Measurements from ENCODE around the gene RASSF5. TPM values are rescaled to one million over a fixed set of nuclear protein-coding genes. Genes with fewer than 3 reads are reported as not detected.

RASSF5 gene
- total and polyA plus RNA-seq, 3 donors from 2014 or later = 4.3 to 8.4 (median 5.9) TPM

- no peaks in the 10 kb centered on the region for H3K27me3 ChIP-seq
- no peak overlapping the region for H3K4me3 ChIP-seq
- 82 to 96% methylated on average over 4 of the region's 4 CpGs for WGBS, 2 donors
- no peaks in the 10 kb centered on the region for H3K4me1 ChIP-seq
- intact Hi-C loops (cut with DNase I; ENCODE audit: low total_unique reads) = no loop called here
- no peak for DNase-seq
- no peaks in the 10 kb centered on the region for H3K36me3 ChIP-seq (ENCODE audit: low read depth, missing control alignments)
- no peak overlapping the region for H3K27ac ChIP-seq
- TF ChIP-seq, protein P1, sequence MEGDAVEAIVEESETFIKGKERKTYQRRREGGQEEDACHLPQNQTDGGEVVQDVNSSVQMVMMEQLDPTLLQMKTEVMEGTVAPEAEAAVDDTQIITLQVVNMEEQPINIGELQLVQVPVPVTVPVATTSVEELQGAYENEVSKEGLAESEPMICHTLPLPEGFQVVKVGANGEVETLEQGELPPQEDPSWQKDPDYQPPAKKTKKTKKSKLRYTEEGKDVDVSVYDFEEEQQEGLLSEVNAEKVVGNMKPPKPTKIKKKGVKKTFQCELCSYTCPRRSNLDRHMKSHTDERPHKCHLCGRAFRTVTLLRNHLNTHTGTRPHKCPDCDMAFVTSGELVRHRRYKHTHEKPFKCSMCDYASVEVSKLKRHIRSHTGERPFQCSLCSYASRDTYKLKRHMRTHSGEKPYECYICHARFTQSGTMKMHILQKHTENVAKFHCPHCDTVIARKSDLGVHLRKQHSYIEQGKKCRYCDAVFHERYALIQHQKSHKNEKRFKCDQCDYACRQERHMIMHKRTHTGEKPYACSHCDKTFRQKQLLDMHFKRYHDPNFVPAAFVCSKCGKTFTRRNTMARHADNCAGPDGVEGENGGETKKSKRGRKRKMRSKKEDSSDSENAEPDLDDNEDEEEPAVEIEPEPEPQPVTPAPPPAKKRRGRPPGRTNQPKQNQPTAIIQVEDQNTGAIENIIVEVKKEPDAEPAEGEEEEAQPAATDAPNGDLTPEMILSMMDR (IDR thresholded peaks at IDR 0.05) = no peak
- no peak for TF ChIP-seq POLR2A (IDR thresholded peaks at IDR 0.05)
- no peaks in the 10 kb centered on the region for H3K9me3 ChIP-seq
These were observed 66.4 kb downstream of the RASSF5 start for GRCh38 chr1:206573762-206574161.

- H3K9me3 ChIP-seq = no peaks in the 10 kb centered on the region
- WGBS, 2 donors = 74 to 75% methylated on average over 9 to 11 of the region's 11 CpGs
- no peaks in the 10 kb centered on the region for H3K27me3 ChIP-seq
- no peak for TF ChIP-seq POLR2A (IDR thresholded peaks at IDR 0.05)
- TF ChIP-seq, protein P1 (IDR thresholded peaks at IDR 0.05) = no peak
- H3K4me3 ChIP-seq = no peak overlapping the region
- H3K27ac ChIP-seq = peak overlapping the region in 1 of 2 donors; percentile 56
- H3K36me3 ChIP-seq (ENCODE audit: low read depth, missing control alignments) = no peaks in the 10 kb centered on the region
- H3K4me1 ChIP-seq = no peaks in the 10 kb centered on the region
- peak; percentile 37 for DNase-seq
- intact Hi-C loops (cut with DNase I; ENCODE audit: low total_unique reads) = no loop called here
These were observed 68.0 kb downstream of the RASSF5 start for GRCh38 chr1:206575165-206575893.

GRCh38 chr1:206575894-206576737, 68.8 kb downstream of the RASSF5 start:
- H3K27me3 ChIP-seq = no peaks in the 10 kb centered on the region
- DNase-seq = no peak
- peak overlapping the region in 1 of 2 donors; percentile 56 for H3K27ac ChIP-seq
- H3K36me3 ChIP-seq (ENCODE audit: low read depth, missing control alignments) = no peaks in the 10 kb centered on the region
- H3K4me3 ChIP-seq = no peak overlapping the region
- H3K4me1 ChIP-seq = no peaks in the 10 kb centered on the region
- TF ChIP-seq, protein P1 (IDR thresholded peaks at IDR 0.05) = no peak
- TF ChIP-seq POLR2A (IDR thresholded peaks at IDR 0.05) = no peak
- intact Hi-C loops (cut with DNase I; ENCODE audit: low total_unique reads) = no loop called here
- no peaks in the 10 kb centered on the region for H3K9me3 ChIP-seq
- WGBS, 2 donors = 95% methylated on average over 3 of the region's 3 CpGs

GRCh38 chr1:206577626-206578025, 70.3 kb downstream of the RASSF5 start:
- 66 to 73% methylated on average over 4 of the region's 4 CpGs for WGBS, 2 donors
- Histone ChIP-seq H3K4me3 (no peak overlapping the region), H3K36me3 (ENCODE audit: low read depth, missing control alignments) (no peaks in the 10 kb centered on the region), H3K4me1 (no peaks in the 10 kb centered on the region), H3K27ac (no peak overlapping the region), H3K27me3 (no peaks in the 10 kb centered on the region), H3K9me3 (no peaks in the 10 kb centered on the region)
- DNase-seq = no peak
- TF ChIP-seq, protein P1 (IDR thresholded peaks at IDR 0.05) = no peak
- TF ChIP-seq POLR2A (IDR thresholded peaks at IDR 0.05) = no peak
- intact Hi-C loops (cut with DNase I; ENCODE audit: low total_unique reads) = no loop called here
